Prostate gland (tissue), 2 donors: ENCODE data around the gene PCDHA7. TPM values are rescaled to one million over a fixed set of nuclear protein-coding genes. Genes with fewer than 3 reads are reported as not detected.
"Not testable (repeated sequence)": the region's sequence is repeated elsewhere in the genome, so short reads cannot be mapped to it uniquely, and the experiment has no call there.

Experiments used
- DNase-seq: peaks from one replicate; pipeline ENCODE4 v3.0.0-alpha.2; 2019; ENCODE audit warnings: low spot score
- H3K27ac ChIP-seq, 2 donors: fragments of 200-600 bp; sonication (generic); 2 replicates each; pipeline ENCODE4 v1.5.1; 2017 to 2019
- H3K27me3 ChIP-seq: fragments of 200-600 bp; sonication (generic); replicated peaks from 2 replicates; pipeline ENCODE4 v1.5.1; 2019; ENCODE audit not compliant: insufficient read depth
- H3K36me3 ChIP-seq, 2 donors: fragments of 200-600 bp; sonication (generic); 1 replicate in 1 of 2; 2 replicates in 1 of 2; pipeline versions ENCODE4 v1.5.1 to v1.8.1; 2017 to 2019
- H3K4me1 ChIP-seq: fragments of 200-600 bp; sonication (generic); replicated peaks from 2 replicates; pipeline ENCODE4 v1.5.1; 2019
- H3K4me3 ChIP-seq, 2 donors: fragments of 200-600 bp; sonication (generic); 2 replicates each; pipeline ENCODE4 v1.5.1; 2017 to 2019
- H3K9me3 ChIP-seq: fragments of 200-600 bp; sonication (generic); 2 replicates; pipeline ENCODE4 v1.5.1; 2017
- POLR2A ChIP-seq: fragments of 450-650 bp; IDR thresholded peaks from one replicate; pipeline ENCODE4 v1.6.1; 2016; ENCODE audit warnings: antibody characterized with exemption, mild to moderate bottlenecking
- POLR2AphosphoS5 ChIP-seq: sonication (generic); formaldehyde crosslinking; IDR thresholded peaks from one replicate; pipeline ENCODE4 v1.6.1; 2017; ENCODE audit warnings: antibody characterized with exemption
- WGBS: methylation state at CpG from one replicate; pipeline ENCODE4 v1.1.5; 2018; 5-methylcytosine and 5-hydroxymethylcytosine counted together
- intact Hi-C: fragments of 100-400 bp; cut with DNase I; formaldehyde crosslinking; loops from one replicate; pipeline ENCODE4 v1.14.2; 2022
- total RNA-seq, 2 donors: library from RNA; depleted of rRNA; stranded (reverse); fragments of >200 nt; gene quantifications; one replicate each; pipeline ENCODE4 v1.1.0, GENCODE V29; 2016
- TF ChIP-seq, protein P1 (sequence below), 4 experiments: fragments of 200-600 bp in 2 of 4; fragments of 450-650 bp in 2 of 4; sonication (generic) in 2 of 4; IDR thresholded peaks; 1 replicate in 3 of 4; 2 replicates in 1 of 4; pipeline ENCODE4 v1.5.1; 2016 to 2019; ENCODE audit warnings: antibody characterized with exemption in 4 of 4, mild to moderate bottlenecking in 2 of 4, moderate library complexity in 2 of 4

PCDHA7 gene
- total RNA-seq, 2 donors from 2014 or later, result 0.23 to 0.46 TPM

DNA sequence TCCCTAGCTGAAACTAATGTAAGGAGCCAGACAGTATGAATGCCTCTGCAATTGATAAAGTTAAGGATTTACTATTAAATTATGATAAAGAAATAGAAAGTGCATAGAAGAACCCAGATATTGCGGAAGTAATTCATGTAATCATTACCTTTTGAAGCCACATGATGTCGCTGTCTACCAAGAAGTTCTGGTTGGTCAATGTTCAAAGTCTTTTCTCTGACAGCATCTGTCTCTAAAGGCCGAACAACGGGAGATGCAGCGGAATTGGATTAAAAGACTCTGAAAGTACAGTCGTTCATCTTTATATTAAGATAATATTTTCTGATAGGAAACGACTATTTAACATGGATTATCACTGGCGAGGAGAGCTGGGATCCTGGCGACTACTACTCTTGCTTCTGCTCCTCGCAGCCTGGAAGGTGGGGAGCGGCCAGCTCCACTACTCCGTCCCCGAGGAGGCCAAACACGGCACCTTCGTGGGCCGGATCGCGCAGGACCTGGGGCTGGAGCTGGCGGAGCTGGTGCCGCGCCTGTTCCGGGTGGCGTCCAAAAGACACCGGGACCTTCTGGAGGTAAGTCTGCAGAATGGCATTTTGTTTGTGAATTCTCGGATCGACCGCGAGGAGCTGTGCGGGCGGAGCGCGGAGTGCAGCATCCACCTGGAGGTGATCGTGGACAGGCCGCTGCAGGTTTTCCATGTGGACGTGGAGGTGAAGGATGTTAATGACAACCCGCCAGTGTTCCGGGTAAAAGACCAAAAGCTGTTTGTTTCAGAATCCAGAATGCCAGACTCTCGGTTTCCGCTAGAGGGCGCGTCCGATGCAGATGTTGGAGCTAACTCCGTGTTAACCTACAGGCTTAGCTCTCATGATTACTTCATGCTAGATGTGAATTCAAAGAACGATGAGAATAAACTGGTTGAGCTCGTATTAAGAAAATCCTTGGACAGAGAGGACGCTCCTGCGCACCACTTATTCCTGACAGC is 7.2 kb downstream of the PCDHA7 start, which contains the start of gene PCDHA8:
PCDHA8 (plus strand) TSS at position 210 of the 985 bp plus-strand sequence; CDS start at position 345, 135 bp downstream.
- no peaks in the 10 kb centered on the region for H3K9me3 ChIP-seq
- H3K27ac ChIP-seq, result no peak within 1 kb of the TSS
- H3K36me3 ChIP-seq, result no peaks in the 10 kb centered on the region
- 21% methylated on average over 46 of the region's 47 CpGs for WGBS
- peaks cover 4% of the 10 kb centered on the region for H3K27me3 ChIP-seq
- intact Hi-C loops, result no loop called here
- H3K4me3 ChIP-seq, result no peak within 1 kb of the TSS
- no peak for DNase-seq
- TF ChIP-seq, protein P1, sequence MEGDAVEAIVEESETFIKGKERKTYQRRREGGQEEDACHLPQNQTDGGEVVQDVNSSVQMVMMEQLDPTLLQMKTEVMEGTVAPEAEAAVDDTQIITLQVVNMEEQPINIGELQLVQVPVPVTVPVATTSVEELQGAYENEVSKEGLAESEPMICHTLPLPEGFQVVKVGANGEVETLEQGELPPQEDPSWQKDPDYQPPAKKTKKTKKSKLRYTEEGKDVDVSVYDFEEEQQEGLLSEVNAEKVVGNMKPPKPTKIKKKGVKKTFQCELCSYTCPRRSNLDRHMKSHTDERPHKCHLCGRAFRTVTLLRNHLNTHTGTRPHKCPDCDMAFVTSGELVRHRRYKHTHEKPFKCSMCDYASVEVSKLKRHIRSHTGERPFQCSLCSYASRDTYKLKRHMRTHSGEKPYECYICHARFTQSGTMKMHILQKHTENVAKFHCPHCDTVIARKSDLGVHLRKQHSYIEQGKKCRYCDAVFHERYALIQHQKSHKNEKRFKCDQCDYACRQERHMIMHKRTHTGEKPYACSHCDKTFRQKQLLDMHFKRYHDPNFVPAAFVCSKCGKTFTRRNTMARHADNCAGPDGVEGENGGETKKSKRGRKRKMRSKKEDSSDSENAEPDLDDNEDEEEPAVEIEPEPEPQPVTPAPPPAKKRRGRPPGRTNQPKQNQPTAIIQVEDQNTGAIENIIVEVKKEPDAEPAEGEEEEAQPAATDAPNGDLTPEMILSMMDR (IDR thresholded peaks at IDR 0.05), result no peak
- TF ChIP-seq POLR2A (no peak), POLR2AphosphoS5 (no peak)
- H3K4me1 ChIP-seq, result no peaks in the 10 kb centered on the region

DNA sequence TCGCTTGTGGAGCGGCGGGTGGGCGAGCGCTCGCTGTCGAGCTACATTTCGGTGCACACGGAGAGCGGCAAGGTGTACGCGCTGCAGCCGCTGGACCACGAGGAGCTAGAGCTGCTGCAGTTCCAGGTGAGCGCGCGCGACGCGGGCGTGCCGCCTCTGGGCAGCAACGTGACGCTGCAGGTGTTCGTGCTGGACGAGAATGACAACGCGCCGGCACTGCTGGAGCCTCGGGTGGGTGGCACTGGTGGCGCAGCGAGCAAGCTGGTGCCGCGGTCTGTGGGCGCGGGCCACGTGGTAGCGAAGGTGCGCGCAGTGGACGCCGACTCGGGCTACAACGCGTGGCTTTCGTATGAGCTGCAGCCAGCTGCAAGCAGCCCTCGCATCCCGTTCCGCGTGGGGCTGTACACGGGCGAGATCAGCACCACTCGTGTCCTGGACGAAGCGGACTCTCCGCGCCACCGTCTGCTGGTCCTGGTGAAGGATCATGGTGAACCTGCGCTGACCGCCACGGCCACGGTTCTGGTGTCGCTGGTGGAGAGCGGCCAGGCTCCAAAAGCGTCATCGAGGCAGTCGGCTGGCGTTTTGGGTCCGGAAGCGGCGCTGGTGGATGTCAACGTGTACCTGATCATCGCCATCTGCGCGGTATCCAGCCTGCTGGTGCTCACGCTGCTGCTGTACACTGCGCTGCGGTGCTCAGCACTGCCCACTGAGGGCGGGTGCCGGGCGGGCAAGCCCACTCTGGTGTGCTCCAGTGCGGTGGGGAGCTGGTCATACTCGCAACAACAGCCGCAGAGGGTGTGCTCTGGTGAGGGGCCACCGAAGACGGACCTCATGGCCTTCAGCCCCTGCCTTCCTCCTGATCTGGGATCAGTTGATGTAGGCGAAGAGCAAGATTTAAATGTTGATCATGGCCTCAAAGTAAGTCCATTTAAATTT is 9.0 kb downstream of the PCDHA7 start:
- WGBS, result 43% methylated on average over 85 of the region's 87 CpGs
- Histone ChIP-seq H3K9me3 (no peaks in the 10 kb centered on the region), H3K27ac (no peak overlapping the region), H3K4me3 (no peak overlapping the region), H3K27me3 (no peaks in the 10 kb centered on the region), H3K36me3 (no peaks in the 10 kb centered on the region), H3K4me1 (no peaks in the 10 kb centered on the region)
- intact Hi-C loops, result no loop called here
- no peak for DNase-seq
- no peak for TF ChIP-seq POLR2AphosphoS5
- TF ChIP-seq POLR2A, result no peak
- TF ChIP-seq, protein P1 (IDR thresholded peaks at IDR 0.05), result no peak

GRCh38 chr5:140848139-140849102 is 14.4 kb downstream of the PCDHA7 start, which contains the start of gene PCDHA9:
Gene PCDHA9 (plus strand): TSS chr5:140848382. CDS start chr5:140848496, 114 bp downstream.
- H3K27ac ChIP-seq, H3K4me1 ChIP-seq, intact Hi-C loops, H3K36me3 ChIP-seq, DNase-seq, H3K4me3 ChIP-seq, H3K27me3 ChIP-seq, H3K9me3 ChIP-seq: not testable (repeated sequence)
- 19% methylated on average over 29 of the region's 48 CpGs for WGBS

DNA sequence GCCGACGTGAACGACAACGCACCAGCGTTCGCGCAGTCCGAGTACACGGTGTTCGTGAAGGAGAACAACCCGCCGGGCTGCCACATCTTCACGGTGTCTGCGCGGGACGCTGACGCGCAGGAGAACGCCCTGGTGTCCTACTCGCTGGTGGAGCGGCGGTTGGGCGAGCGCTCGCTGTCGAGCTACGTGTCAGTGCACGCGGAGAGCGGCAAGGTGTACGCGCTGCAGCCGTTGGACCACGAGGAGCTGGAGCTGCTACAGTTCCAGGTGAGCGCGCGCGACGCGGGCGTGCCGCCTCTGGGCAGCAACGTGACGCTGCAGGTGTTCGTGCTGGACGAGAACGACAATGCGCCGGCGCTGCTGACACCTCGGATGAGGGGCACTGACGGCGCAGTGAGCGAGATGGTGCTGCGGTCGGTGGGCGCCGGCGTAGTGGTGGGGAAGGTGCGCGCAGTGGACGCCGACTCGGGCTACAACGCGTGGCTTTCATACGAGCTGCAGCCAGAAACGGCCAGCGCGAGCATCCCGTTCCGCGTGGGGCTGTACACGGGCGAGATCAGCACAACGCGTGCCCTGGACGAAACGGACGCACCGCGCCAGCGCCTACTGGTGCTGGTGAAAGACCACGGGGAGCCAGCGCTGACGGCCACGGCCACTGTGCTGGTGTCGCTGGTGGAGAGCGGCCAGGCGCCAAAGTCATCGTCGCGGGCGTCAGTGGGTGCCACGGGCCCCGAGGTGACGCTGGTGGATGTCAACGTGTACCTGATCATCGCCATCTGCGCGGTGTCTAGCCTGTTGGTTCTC is 16.0 kb downstream of the PCDHA7 start:
- intact Hi-C loops, result loop anchor here (10.0 kb wide), 1 partner anchor 195 kb away; no protein-coding TSS in a partner anchor
- H3K27me3 ChIP-seq, H3K36me3 ChIP-seq, H3K4me1 ChIP-seq, DNase-seq, H3K4me3 ChIP-seq, H3K27ac ChIP-seq, H3K9me3 ChIP-seq: not testable (repeated sequence)
- 41% methylated on average over 95 of the region's 101 CpGs for WGBS
